ENCODE measurements around the gene PIK3CD.
A peak's percentile ranks its signal among the peaks of the same experiment; 100 is the strongest.
"Not testable (repeated sequence)": the region's sequence is repeated elsewhere in the genome, so short reads cannot be mapped to it uniquely, and the experiment has no call there.

The PIK3CD gene

DNA sequence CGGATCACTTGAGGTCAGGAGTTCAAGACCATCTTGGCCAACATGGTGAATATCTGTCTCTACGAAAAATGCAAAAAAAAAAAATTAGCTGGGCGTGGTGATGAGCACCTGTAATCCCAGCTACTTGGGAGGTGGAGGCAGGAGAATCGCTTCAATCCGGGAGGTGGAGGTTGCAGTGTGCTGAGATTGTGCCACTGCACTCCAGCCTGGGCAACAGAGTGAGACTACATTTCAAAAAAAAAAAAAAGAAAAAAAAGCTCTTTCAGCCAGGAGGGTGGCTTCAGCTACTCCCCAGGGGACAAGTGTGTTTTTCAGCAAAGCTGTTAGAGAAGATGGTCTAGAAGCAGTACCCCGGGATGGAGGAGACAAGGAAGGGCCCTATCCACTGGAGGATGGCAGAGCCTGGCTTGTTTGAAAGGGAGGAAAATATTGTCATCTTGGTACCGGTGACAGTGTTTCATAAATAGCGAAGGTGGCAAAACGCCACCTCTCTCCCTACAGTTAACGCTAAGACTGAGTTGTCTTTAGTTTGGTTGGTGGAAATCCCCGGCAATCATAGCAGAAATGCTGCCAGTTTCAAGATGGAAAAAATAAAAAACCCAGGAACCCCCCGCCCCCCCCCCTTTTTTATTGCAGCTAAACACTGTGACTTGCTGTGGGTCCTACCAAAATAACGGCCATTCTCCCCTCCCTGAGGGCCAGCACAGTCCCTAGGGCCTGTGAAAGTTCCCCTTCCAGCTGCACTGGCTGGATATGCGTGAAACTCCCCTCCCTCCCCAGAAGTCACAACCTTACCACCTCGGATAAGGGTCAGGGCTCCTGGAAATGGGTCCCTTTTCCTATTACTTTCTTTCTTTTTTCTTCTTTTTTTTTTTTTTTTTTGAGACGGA lies 3.5 kb downstream of the PIK3CD start:
- DNase-seq = no peak

DNA sequence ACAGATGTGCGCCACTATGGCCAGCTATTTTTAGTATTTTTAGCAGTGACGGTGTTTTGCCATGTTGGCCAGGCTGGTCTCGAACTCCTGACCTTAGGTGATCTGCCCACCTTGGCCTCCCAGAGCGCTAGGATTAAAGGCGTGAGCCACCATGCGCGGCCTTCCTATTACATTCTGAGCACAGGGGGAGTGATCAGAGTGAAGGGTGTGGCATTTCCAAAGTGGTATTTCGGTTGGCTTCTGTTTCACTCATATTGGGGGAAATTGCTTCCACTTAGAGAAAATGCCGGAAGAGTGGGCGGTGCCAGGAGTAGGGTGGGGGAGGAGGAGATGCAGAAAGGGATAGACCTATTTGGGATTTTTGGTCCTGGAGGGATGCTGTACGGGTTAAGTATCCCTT lies 4.3 kb downstream of the PIK3CD start:
- DNase-seq = no peak

DNA sequence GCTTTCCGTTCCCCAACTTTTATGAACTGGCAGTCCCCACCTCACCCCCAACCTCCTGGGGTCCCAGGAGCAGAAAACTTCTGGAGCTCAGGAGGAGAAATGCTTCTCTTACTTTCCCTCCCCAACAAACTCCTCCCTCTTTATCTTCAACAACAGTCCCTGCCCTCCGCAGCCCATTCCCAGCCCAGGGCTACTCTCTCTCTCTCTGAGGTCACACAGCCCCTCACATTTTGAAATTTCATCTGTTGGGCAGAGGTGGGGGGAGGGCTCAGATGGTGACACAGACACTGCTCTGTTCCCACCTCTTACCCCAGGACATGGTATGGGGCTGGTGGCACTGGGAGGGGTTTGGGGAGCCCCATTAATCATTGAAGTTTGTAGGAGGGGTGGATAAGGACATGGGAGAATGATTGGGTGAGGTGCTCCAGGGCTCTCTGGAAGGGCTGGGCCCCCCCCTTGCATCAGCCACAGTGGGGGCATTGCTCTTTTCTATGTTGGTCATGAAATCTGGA lies 6.0 kb downstream of the PIK3CD start:
- DNase-seq = no peak

DNA sequence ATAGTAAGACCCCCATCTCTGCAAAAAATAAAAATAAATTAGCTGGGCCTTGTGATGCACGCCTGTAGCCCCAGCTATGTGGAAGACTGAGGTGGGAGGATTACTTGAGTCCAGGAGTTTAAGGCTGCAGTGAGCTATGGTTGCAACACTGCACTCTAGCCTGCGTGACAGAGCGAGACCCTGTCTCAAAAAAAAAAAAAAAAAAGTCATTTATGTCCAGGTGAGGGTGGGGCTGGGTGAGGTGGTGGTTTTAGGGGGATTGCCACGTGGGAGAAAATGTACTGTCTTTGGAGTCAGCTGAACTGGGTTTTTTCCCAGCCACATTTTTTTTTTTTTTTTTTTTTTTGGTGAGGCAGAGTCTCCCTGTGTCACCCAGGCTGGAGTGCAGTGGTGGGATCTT lies 6.7 kb downstream of the PIK3CD start:
- DNase-seq = no peak

DNA sequence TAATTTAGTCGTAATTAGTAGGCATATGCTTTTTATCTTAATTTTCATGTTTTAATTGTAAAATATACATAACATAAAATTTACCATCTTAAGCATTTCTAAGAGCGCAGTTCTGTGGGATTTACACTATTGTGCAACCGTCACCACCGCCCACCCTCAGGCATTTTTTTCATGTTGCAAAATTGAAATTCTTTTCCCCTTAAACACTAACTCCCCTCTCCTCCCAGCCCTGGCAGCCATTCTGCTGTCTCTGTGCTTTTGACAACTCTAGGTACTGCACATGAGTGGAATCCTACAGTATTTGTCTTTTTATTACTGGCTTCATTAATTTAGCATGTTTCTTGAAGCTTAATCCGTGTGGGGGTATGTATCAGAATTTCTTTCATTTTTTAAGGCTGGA lies 7.8 kb downstream of the PIK3CD start:
- no peak for DNase-seq

DNA sequence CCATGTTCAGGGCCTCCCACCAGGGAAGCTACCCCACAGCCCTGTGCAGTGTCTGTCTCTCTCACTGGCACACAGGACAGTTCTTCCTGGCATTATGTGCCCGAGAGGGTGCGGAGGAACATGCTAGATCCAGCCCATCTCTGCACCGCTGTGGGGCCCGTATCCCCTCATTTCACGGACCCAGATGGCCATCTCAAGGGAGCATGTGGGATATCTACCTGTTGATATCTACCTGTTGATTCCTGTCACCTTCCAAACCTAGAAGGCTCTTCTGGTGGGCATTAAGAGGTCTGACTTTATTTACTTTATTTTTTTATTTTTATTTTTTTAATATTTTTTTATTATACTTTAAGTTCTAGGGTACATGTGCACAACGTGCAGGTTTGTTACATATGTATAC lies 11.7 kb downstream of the PIK3CD start:
- DNase-seq = no peak

DNA sequence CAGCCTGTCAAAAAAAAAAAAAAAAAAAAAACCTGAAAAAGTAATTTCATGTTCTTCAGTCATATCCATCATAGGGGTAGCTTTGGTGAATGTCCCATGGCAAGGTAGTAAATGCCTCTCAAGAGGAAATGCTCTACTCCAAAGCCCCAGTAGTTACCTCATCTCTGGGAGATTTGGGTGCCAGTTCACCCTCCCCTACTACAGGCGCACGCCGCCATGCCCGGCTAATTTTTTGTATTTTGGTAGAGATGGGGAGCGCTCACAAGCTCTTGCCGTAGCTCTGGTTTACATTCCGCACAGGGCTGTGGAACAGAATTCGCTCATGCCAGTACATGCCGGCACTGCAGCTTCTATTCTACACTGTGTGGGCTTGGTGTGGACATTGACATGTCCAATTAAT lies 13.7 kb downstream of the PIK3CD start:
- no peak for DNase-seq

DNA sequence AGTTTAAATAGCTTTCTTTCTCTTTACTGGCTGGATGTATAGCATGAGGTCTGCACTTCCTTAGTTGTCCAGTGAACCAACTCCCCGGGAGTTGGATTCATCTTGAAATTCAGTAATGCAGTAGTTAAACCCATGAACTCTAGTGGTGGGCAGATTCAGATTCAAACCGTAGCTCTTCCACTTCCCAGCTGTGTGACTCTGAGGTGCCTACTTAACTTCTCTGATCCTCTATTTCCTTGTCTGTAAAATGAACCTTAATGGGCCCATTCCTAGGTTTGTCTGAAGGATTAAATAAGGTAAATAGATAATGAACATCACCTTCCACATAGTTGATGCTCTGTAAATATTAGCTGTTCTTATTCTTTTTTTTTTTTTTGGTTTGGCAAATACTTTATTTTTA lies 16.5 kb downstream of the PIK3CD start:
- no peak for DNase-seq

DNA sequence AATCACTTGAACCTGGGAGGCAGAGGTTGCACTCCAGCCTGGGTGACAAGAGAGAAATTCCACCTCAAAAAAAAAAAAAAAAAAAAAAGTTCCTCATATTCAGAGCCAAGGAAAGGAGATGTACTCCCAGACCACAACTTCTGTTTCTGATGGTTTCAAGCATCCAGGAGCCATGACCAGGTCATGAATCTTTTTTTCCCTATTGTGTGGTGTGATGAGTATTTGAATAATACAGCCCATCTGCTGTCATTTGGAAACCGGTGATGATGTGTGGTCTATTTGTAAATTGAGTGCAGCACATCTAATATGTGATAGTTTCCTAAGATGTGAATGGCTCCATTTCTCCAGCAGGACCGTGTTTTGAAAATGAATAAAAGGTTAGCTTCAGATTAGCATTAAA lies 18.6 kb downstream of the PIK3CD start:
- DNase-seq = no peak

DNA sequence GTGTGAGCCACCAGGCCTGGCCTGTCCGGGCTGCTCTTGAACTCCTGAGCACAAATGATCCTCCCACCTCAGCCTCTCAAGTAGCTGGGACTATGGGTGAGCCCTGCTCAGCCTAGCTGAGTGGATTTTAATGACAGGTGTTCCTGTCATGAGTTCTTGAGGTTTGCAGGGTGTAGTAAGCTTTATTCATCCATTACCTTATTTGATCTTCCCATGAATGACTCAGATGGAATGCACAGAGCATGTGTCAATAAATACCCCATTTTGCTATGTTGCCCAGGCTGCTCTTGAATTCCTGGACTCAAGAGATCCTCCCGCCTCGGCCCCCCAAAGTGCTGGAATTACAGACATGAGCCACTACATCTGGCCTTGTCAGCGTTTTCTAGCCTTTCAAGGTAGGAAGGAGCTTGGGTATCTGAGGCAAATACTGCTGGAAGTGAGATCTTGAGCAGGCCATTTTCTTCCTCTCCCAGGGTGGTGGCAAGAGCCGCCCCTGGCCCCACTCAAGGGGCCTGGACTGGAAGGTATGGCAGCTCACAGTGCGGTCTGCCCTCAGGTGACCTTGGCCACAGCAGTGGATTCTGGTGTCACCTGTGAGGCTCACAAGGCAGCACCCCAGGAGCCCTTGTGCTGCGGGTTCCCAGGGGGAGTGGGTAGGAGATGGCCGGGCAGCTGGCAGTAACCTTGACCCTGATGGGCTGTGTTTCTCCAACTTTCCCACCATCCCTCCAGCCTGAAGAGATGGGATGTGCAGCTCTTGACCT lies 20.0 kb downstream of the PIK3CD start:
- DNase-seq = no peak

DNA sequence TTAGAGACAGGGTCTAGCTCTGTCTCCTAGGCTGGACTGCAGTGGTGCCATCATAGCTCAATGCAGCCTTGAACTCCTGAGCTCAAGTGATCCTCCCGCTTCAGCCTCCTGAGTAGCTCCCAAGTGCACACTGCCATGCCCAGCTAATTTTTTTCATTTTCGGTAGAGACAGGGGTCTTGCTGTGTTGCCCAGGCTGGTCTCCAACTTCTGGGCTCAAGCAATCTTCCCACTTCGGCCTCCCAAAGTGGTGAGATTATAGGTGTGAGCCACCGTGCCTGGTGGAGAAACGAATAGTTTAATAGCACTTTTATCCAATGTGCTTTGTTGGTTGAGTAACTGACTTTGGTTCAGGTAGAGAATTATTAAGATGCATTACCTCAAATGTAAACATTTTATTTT lies 20.9 kb downstream of the PIK3CD start:
- DNase-seq = no peak

DNA sequence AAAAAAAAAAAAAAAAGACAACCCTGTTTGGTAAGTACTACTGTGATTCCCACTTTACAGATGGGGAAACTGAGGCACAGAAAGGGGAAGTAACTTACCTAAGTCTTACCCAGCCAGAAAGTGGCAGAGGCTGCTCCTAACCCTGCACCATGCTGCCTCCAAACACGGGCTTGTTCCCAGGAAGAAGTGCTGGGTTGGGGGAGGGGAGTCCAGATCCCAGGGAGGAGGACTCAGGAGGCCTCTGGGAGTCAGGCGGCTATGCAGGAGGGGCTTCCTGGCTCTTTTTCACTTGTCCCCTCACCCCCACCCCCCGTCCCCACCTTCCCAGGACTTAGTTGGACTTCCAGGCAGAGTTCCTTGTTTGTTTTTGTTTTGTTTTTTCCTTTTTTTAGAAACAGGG lies 23.9 kb downstream of the PIK3CD start:
- no peak for DNase-seq

DNA sequence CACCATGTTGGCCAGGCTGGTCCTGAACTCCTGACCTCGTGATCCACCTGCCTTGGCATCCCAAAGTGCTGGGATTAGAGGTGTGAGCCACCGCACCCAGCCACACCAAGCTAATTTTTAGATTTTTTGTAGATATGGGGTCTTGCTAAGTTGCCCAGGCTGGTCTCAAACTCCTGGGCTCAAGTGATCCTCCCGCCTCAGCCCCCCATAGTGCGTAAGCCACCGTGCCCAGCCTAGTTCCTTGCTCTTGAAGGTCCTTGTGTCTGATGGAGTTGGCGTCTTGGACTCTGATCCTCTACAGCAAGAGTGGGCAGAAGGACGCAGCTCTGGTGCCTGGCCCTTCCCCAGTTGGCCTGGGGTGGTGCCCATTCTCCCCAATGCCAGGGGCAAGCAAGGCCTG lies 24.6 kb downstream of the PIK3CD start:
- not testable (repeated sequence) for DNase-seq

DNA sequence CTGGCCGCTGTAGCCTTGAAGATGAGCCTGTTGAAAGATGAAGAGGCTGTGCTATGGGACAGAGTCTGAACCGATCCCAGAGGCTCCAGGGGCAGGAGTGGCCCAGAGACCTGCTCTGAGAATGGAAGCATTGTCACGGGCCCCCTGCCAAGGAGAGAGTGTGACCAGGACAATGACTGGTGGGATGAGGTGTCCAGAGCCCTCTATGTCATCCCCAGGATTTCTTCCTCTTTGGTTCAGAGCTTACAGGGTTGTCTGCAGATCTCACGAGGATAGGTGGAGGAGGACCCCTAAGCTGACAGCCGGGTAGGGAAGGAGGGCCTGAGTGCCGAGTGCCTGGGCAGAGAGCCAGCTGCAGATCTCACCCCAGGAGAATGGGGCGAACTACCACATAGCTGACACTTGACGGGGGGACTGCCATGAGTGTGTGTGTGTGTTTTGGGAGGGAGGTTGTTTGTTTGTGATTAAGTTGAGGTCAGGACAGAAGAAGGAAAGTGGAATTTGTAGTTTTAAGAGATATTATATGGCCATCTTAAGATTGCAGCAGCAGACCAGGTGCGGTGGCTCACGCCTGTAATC lies 25.4 kb downstream of the PIK3CD start:
- no peak for DNase-seq

DNA sequence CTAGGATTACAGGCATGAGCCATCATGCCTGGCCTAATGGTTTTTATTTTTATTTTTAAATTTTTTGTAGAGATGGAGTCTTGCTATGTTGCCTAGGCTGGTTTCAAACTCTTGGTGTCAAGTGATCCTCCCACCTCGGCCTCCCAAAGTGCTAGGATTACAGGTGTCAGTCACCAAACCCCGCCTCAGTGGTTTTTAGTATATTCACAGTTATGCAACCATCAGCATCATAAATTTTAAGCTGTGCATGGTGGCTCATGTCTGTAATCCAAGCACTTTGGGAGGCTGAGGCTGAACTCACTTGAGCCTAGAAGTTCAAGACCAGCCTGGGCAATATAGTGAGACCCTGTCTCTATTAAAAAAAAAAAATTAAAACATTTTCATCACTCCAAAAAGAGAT lies 28.6 kb downstream of the PIK3CD start:
- no peak for DNase-seq

DNA sequence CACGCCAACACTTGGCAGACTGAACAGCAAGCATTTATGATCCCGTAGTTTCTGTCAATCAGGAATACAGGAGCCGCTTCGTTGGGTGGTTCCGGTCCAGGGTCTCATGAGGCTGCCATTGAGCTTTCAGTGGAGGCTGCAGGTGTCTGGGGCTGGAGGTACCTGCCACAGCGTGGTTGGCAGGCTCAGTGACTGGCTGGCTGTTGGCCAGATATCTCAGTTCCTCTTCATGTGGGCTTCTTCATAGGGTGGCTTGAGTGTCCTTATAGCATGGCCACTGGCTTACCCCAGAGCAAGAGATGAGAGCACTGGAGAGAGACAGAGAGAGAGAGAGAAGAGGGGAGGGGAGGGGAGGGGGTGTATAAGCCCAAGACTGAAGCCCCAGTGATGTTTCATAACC lies 29.3 kb downstream of the PIK3CD start:
- DNase-seq = no peak

DNA sequence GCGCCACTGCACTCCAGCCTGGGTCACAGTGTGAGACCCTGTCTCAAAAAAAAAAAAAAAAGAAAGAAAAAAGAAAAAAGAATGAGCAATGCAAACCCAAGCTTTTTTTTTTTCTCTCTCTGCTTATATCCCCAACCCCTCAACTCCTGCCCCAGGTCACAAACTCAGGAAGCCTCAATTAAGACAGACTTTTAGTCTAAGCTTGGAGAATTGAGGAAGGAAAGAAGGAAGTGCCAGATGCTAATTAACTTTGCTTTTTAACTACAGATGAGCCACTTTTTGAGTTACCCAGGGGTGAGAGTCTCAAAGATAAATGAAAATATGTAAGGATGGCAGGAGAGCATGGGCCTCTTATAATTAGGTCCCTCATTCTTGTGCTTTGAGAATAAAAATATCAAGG lies 33.3 kb downstream of the PIK3CD start:
- no peak for DNase-seq

DNA sequence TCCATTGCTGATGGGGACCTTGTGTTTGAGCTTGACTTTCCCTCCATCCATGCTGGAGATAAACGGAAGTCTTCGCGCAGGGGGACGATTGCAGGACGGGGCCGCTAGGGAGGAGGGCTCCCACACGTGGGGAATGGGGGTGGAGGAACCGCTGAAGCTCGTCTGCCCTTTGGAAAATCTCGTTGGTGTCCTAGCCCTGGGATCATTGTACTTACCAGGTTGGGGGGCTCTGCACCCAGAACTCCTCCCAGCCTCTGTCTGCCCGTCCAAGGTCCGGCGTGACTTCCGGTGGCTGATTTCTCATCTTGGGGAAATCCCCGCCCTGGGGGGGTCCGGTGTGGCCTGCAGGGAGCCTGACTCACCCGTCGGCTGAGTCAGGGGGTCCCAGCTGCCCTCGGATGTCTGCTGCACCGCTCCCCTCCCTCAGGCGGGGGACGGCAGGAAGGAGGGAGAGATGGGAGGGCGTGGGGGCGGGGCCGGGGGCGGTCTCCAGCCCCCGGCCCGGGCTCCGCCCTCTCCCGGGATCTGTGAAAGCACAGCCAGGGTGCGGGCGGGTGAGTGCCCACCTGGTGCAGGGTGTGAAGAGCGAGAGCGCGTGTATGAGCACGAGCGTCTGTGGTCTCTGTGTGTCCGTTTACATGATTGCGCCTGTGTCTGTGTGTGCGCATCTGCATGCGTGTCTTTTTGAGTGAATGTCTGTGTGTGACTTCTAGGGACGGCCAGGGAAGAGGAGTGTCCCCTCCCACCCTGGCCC lies 35.8 kb downstream of the PIK3CD start:
- DNase-seq = peak; percentile 5

DNA sequence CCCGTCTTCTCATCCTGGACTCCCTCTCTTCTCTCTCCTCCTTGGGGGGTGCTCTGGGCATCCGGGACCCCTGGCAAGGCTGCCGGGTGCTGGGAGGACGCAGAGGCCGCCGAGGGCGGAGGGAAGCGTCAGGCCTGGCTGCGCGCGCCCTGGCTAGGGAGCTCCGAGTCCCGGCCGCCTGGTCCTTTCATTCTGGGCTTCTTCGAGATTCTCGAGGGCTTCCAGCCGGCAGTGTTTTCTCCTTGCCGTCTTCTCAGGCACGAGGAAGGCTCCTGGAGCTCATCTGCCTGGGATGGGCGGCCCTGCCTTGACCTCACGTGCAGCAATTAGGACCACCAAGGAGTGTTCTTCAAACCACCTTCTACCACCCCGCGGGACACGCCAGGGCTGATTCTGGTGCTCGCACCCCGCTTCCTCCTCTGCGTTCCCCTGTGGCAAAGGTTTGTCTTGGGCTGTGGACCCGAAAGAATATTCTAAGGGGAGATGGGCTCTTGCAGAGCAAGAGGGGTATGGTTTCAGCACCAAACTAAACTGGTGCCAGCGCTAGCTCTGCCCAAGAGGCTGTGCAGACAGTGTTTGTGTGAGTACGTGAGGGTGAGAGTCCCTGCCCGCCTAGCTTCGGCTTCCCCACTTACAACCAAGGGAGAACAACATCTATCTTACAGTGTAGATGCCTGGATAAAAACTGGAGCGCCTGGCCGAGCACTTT lies 36.5 kb downstream of the PIK3CD start:
- DNase-seq = no peak

DNA sequence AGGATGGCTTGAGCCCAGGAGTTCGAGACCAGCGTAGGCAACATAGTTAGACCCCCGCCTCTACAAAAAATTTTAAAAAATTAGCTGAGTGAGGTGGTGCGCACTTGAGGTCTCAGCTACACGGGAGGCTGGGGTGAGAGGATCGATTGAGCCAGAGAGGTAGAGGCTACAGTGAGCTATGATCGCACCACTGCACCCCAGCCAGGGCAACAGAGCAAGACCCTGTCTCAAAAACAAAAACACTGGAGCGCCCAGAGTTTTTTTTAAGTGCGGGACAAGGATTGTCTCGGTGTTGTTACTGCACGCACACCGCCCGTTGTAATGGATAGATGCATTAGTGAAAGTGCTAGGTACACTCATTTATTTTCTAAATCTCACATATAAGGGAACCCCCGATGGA lies 37.1 kb downstream of the PIK3CD start:
- DNase-seq = no peak

DNA sequence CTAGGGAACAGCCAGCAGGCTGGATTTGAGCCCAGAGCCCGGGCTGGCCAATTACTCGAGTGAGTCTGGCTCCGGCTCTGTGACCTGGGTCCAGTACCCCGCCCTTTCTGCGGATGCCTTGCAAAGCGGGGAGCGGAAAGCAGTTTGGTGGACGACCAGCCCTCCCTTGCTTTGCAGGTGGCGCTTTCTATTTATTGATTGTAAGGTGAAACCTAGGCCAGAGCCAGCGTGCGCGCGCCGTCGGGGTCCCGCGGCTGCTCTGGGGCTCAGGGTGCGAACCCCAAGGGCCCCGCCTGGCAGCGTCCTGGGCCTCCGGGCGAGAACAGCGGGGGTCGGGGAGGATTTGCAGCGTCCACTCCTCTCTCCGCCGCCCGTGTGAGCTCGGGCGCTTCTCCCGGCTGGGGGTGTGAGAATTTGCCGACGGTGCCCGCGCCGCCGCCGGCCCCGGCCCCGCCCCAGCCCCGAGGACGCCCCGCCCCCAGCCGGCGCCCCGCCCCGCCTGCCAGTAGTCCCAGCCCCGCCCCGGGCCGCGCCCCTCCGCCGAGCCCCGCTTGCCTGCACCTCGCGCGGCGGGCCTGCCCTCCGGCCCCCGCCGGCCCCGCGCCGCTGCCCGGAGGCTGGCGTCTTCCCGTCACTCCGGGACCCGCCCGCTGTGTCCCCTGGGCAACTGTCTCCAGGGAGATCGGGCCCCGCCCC lies 37.6 kb downstream of the PIK3CD start:
- DNase-seq = no peak

DNA sequence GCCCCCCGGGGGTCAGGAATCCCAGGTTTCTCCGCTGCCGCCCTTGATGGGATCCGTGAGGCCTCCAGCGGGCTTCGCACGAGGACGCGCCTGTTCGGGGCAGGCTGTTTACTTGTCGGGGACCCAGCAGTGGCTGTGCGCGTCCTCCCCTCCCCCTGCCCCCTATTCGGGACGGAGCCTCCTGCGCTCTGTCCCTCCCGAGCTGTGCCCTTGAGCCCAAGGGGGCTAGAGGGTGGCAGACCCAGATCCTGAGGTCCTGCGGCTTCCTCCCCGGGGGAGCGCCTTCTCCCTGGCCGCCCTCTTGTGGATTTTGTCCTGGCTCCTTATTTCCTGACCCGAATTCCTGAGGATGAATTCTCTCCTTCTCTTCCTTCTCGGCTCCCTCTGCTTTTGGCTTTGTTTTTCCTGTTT lies 38.4 kb downstream of the PIK3CD start:
- no peak for DNase-seq
